IPS DF 4.7 (cell line): ENCODE data around the gene MDK.

ENCODE experiments used
- DNase-seq: peaks from one replicate; pipeline ENCODE4 v3.0.0-alpha.2; 2013; ENCODE audit warnings: low spot score; ENCODE audit errors: extremely low read depth

Gene MDK

DNA sequence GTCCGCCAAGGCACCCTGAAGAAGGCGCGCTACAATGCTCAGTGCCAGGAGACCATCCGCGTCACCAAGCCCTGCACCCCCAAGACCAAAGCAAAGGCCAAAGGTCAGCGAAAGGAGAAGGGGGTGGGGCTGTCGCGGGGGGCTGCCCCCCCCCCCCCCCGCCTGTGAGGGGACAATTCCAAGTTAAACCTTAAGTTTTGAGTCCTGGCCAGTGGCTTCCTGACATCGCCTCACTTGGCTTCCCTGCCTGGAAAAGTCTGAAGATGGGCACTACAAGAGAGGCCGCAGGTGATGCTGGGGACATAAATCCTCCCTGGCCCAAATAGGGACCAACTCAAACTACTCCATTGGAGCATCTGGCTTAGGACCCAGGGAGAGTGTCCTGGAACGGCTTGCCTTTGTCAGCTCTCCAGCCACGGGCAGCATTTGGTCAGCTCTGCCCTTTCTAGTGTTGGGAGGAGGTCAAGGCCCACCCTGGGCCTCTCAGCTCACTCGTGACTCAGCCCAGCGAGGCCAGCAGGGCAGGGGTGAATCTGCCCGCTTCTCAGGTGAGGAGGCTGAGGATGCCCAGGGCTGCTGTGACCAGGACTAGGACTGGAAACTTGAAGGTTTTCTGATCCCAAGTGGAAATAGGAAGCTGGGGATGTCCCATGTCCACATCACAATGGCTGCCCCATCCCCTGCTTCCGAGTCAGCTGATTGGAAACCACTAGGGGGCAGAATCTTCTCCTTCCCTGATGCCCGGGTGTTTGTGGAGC lies 1.4 kb downstream of the MDK start:
- DNase-seq = no peak

DNA sequence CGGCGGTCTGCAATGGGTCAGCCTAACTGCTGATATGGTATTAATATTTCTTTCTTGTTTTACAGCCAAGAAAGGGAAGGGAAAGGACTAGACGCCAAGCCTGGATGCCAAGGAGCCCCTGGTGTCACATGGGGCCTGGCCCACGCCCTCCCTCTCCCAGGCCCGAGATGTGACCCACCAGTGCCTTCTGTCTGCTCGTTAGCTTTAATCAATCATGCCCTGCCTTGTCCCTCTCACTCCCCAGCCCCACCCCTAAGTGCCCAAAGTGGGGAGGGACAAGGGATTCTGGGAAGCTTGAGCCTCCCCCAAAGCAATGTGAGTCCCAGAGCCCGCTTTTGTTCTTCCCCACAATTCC lies 1.9 kb downstream of the MDK start:
- no peak for DNase-seq

DNA sequence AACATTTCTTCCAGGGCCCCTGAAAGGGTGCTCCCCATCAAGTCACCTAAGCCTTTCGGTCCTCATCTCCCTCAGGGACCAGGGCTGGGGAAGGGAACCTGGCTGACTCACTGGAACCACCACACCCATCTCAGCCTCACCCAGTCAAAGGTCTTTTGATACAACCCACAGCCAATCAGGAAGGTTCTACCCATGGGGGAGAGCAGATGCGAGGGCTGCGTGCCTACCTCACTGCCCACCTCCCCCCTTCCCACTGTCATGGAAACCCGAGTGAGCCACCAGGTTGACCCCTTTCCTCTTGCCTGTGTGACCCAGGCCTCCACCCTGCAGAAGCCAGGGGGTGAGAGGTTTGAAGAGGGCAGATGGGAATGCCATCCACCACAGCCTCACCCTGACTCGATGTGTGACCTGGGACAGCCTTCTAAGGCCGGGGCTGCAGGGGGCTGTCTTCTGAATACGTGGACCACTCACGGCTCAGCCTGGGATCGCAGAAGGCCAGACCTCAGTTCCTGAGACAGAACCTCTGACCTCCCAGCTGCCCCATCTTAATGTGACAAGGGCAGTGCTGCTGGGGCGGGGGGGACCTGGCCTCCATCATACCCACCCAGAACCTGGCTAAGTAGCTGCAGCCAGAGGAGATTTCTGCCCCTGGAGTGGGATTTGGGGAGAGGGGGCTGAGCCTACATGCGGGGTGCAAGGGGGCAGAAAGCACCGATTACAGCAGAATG lies 2.7 kb downstream of the MDK start:
- DNase-seq = no peak

DNA sequence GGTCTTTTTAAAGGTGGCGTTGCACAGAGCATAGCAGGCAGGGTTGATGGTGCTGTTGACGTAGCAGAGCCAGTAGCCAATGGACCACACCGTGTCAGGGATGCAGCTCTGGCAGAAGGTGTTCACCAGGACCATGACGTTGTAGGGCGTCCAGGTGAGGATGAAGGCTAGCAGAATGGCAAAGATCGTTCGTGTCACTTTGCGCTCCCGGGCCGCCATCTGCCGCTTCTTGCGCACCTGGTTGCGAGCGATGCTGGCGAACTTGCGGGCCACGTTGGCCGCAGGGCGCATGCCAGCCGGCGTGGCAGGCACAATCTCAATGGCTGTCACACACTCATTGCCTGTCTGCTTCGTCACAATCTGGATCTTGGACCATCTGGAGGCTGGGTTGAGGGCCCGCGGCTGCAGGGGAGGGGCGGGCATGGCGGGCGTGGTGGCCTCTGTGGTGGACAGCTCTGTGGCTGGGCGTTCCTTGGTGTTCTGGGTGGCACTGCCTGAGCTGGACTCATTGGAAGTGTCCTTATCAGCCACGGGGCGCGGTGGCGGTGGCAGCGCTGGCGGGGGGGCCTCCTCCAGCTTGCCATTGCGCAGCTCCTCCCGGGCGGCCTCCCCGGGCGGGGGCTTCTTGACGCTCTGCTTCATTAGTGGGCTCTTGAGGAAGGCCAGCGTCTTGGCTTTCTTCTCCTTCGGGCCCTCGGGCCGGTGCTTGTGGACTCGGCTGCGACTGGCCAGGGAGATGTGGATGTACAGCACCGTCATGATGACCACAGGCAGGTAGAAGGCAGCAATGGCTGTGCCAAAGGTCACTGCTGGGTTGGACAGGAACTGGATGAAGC lies 3.9 kb downstream of the MDK start:
- no peak for DNase-seq

DNA sequence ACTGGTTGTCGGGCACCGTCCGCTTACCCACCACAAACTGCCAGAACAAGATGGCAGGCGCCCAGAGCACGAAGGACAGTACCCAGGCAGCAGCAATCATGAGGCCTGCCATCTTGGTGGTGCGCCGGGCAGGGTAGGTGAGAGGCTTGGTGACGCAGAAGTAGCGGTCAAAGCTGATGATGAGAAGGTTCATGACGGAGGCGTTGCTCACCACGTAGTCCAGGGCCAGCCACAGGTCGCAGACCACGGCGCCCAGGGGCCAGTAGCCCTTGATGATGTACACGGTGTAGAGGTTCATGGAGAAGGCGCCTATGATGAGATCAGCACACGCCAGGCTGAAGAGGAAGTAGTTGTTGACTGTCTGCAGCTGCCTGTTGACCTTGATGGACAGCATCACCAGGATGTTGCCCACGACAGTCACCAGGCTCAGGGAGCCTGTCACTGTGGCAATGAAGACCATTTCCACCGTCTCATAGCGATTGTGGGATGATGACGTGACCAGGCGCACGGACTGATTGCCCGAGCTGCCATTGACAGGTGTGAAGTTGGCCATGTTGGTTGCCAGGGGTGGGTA lies 4.6 kb downstream of the MDK start:
- DNase-seq = no peak

DNA sequence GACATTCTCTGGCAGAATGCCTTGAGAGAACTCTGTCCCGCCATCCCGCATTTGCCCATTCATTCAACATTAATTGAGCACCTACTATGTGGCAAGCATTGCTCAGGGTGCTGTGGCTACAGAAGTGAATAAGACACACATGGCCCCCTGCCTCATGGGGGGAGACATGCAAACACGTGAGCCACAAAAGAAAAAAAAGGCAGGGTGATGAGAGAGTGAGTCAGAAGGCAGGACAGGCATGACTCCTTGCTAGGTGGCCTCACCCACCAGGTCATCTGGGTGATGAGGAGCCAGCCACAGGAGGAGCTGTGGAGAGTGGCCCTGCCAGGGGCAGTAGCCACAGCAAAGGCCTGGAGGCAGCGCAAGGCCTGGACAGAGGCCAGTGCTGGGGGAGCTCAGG lies 5.2 kb downstream of the MDK start:
- no peak for DNase-seq

GRCh38 chr11:46387456-46387855 lies 6.0 kb downstream of the MDK start:
- DNase-seq = no peak

- no peak for DNase-seq
Measured at GRCh38 chr11:46387919-46388618, 6.6 kb downstream of the MDK start.

- DNase-seq = no peak
Measured at GRCh38 chr11:46388619-46389449, 7.4 kb downstream of the MDK start.

- no peak for DNase-seq
Measured at GRCh38 chr11:46389450-46390330, 8.2 kb downstream of the MDK start.

DNA sequence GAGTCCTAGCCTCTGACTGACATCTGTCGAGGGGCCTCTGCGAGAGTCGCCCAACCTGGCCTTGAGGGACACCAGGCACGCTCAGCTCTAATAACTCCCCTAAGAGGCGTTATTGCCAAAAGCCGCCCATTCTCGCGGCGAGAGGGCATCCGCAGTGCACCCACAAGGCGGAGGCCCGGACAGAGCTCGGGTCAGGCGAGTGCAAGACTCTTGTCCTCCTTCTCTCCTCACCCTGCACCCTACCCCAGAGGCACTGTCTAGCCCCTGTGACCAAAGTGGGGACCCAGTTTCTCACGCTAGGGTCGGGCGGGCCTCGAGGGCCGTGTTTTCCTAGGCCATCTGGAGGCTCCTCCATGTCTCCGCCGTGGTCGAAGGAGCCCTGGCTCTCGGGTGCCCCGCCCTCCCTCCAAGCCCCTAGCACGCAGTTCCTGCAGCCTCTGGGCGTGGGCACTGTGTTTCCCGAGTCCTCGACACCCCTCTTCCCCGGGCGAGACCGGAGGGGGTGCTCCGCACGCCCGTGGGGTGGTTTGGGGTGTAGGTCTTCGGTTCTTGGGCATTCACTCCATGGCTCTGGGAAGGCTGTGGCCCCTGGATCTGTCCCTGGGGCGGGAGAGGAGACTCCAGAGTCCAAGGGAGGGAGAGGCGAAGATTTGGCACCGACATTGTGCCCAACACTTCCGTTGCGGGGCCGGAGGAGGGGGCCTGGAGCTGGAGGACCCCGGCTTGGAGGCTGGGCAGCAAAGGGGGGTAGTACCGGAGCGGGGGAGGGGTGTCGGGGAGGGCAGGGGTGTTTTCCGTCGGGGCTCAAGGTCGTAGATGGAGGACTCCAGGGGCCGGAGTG lies 9.1 kb downstream of the MDK start:
- DNase-seq = no peak

DNA sequence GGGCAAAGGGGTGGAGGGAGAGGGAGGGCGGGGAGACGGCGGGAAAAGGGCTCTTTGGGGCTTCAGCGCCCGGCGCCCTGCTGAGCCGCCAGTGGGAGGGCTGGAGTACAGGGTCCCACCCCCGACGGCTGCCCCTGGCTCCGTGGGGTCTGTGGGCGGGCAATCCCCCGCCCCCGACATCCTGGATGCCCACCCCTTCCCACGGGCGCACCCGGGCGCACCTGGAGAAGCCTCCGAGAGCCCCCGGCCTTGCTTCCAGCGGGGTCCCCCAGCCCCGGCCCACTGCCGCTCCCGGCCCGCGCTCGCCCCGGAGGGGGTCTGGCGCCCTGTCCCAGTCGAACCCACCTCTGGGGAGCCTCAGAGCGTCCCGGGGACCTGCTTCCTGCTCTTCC lies 9.7 kb downstream of the MDK start:
- DNase-seq = no peak

DNA sequence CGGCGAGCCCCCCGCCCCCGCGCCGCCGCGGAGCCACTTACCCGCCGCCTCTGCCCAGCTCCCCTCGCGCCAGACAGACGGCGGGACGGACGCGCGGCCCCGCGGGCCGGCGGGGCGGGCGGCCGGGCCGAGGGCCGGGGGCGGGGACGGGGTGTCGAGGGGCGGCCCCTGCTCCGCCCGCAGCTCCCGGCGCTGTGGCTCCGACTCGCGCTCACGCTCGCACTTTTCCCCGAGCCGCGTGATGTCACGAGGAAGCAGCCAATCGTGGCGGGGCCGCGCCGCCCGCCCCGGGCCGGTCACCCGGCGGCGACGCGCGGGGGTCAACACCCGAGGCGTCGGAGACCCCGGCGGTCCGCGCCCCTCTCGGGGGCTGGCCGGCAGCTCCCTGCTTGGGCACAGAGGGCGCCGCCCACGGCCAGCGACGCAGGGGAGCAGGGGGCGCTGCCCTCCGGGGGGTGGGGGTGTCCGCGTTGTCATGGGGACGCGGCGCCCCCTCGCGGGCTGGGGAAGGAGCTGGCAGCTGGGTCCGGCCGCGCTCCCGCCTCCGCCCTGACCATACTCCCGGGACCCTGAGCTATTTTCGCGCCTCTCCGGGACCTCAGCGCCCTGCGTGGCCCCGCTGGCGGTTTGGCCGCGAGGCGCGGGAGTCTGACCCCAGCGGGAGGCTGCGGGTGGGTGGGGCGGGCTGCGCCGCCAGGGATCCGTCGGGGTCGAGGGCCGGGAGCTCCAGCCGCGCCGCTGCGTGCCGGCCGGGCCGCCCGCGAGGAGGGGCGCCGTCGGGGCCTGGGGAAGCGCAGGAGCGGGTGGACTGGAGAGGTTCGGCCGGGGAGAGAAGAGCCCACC lies 10.3 kb downstream of the MDK start, which contains the start of gene CHRM4:
Gene CHRM4 (minus strand): TSS at position 199 of the 843 bp plus-strand sequence. CDS start 5,219 bp downstream, outside the sequence.
- DNase-seq = no peak

GRCh38 chr11:46392421-46393230 lies 11.2 kb downstream of the MDK start:
- DNase-seq = no peak

DNA sequence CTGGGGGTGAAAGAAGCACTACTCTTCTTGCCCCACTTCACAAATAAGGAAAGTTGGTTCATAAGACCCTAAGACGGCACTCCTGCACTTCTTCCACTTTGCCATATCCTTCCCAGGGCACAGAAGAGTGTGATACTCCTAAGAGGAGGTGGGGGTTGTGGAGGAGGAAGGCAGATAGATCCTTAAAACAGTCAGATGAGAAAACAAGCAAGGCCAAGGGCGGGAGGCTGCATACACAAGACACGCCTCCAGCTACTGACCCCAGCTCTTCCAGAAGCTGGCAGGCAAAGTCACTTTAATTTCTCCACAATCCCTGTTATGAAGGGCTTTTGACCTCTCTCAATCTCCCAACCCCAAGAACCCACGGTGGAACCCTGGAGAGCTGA lies 11.8 kb downstream of the MDK start:
- DNase-seq = no peak

GRCh38 chr11:46393759-46394158 lies 12.3 kb downstream of the MDK start:
- no peak for DNase-seq

DNA sequence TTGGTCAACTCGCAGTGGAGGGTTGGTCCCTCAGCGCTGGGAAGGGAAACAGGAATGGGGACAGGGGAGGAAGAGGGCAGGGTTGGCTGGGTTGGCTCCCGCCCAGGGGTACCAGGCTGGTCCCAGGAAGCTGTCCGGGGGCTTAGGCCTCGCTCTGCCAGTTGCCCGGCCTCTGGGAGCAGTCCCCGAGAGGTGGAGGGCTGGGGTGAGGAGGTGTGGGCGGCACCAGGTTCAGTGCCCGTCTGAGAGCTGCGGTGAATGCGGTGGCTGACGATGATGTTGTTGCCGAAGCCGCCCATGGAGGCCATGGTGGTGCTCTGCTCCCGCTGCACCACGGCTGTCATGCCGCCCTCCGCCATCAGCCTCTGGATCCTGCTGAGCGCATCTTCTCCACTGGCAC lies 16.1 kb downstream of the MDK start:
- no peak for DNase-seq
